ENCODE results near the gene SHISAL2B. TPM values are rescaled to one million over a fixed set of nuclear protein-coding genes. Genes with fewer than 3 reads are reported as not detected.

Gene SHISAL2B
- total RNA-seq, 1 donor from 2014 or later: 0.93 TPM

- DNase-seq (ENCODE audit: low read depth, low spot score): no peak
- Mint-ChIP-seq H3K36me3 (ENCODE audit: low read depth) (peaks cover 23% of the 10 kb centered on the region), H3K4me3 (no peak overlapping the region), H3K27me3 (ENCODE audit: low read depth) (no peaks in the 10 kb centered on the region), H3K4me1 (no peaks in the 10 kb centered on the region), H3K9me3 (peaks cover 5% of the 10 kb centered on the region), H3K27ac (ENCODE audit: unreplicated experiment) (no peak overlapping the region)
- TF ChIP-seq, protein P1, sequence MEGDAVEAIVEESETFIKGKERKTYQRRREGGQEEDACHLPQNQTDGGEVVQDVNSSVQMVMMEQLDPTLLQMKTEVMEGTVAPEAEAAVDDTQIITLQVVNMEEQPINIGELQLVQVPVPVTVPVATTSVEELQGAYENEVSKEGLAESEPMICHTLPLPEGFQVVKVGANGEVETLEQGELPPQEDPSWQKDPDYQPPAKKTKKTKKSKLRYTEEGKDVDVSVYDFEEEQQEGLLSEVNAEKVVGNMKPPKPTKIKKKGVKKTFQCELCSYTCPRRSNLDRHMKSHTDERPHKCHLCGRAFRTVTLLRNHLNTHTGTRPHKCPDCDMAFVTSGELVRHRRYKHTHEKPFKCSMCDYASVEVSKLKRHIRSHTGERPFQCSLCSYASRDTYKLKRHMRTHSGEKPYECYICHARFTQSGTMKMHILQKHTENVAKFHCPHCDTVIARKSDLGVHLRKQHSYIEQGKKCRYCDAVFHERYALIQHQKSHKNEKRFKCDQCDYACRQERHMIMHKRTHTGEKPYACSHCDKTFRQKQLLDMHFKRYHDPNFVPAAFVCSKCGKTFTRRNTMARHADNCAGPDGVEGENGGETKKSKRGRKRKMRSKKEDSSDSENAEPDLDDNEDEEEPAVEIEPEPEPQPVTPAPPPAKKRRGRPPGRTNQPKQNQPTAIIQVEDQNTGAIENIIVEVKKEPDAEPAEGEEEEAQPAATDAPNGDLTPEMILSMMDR (conservative IDR thresholded peaks at IDR 0.05): no peak
Measured at GRCh38 chr5:64727150-64727549, 36.8 kb downstream of the SHISAL2B start.

DNA sequence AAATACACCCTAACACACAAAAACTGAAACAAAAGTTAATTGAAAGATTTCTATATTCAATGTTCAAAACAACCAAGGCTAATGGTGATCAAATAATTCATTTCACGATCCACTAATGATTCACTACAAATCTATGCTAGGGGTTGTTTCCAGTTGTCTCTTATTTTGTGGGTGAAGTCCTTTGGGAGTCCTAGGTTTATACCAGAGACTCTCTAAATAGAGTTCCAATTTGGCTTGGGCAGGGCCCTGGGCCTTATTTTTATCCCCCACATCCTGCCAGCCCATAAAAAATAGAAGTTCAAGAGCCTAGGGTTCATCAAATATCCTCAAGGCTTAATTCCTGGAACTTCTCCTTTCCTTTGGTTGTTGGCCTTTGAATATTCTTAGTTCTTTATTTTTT, 52.1 kb downstream of the SHISAL2B start:
- H3K36me3 Mint-ChIP-seq (ENCODE audit: low read depth): peaks cover 5% of the 10 kb centered on the region
- H3K4me1 Mint-ChIP-seq: no peaks in the 10 kb centered on the region
- H3K27ac Mint-ChIP-seq (ENCODE audit: unreplicated experiment): no peak overlapping the region
- TF ChIP-seq, protein P1 (conservative IDR thresholded peaks at IDR 0.05): no peak
- no peak overlapping the region for H3K4me3 Mint-ChIP-seq
- H3K9me3 Mint-ChIP-seq: no peaks in the 10 kb centered on the region
- H3K27me3 Mint-ChIP-seq (ENCODE audit: low read depth): no peaks in the 10 kb centered on the region
- no peak for DNase-seq (ENCODE audit: low read depth, low spot score)

DNA sequence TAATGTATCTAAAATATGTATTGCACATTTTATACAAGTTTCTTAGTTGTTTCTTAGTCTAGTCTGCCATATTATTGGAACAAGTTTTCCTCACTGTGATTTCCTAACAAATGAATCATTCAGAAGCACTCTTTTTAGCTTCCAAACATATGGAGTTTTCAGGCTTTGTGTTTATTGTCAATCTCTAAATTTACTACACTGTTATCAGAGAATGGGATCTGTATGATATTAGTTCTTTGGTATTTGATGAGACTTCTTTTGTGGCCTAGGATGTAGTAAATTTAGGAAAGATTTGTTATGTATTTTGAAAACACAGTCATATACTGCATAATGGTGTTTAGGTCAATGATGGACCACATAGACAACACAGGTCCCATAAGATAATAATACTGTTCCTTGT, 52.5 kb downstream of the SHISAL2B start:
- Mint-ChIP-seq H3K4me1 (no peaks in the 10 kb centered on the region), H3K4me3 (no peak overlapping the region), H3K36me3 (ENCODE audit: low read depth) (peaks cover 5% of the 10 kb centered on the region), H3K27ac (ENCODE audit: unreplicated experiment) (no peak overlapping the region), H3K9me3 (no peaks in the 10 kb centered on the region), H3K27me3 (ENCODE audit: low read depth) (no peaks in the 10 kb centered on the region)
- no peak for DNase-seq (ENCODE audit: low read depth, low spot score)
- TF ChIP-seq, protein P1 (conservative IDR thresholded peaks at IDR 0.05): no peak

DNA sequence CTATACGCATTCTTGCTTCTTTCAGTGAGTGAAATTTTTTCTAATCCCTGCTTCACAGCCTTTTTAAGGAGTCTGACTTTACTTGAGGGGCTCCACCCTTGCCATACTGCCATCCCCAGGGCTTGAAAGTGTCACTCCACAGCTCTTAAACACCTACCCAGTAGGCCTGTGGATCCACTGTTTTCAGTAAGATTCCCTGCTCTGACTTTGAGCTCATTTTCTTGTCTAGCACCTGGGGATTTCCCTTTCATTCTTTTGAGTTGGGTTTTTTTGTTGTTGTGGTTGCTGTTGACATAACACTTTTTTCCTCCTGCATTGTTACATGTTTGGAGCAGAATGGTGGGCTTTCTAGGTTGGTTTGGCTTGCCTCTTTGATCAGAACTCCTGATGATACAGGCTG, 54.6 kb downstream of the SHISAL2B start:
- peak overlapping the region; percentile 75 for H3K27ac Mint-ChIP-seq (ENCODE audit: unreplicated experiment)
- no peak overlapping the region for H3K4me3 Mint-ChIP-seq
- TF ChIP-seq, protein P1 (conservative IDR thresholded peaks at IDR 0.05): no peak
- no peak for DNase-seq (ENCODE audit: low read depth, low spot score)
- H3K27me3 Mint-ChIP-seq (ENCODE audit: low read depth): no peaks in the 10 kb centered on the region
- H3K36me3 Mint-ChIP-seq (ENCODE audit: low read depth): peaks cover 5% of the 10 kb centered on the region
- H3K4me1 Mint-ChIP-seq: no peaks in the 10 kb centered on the region
- no peaks in the 10 kb centered on the region for H3K9me3 Mint-ChIP-seq

DNA sequence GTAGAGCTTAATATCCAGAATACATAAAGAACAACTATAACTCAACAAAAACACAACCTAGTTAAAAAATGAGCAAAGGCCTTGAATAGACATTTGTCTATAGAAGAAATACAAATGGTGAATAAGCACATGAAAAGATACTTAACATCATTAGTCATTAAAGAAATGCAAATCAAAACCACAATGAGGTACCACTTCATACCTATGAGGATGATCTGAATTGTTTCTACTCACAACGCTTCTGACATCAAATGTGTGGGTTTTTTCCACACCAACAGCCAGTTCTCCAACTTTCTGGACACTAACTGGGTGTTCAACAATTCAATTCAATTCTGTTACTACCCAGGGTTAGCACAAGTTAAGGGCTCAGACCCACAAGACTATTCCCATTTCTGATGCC, 56.1 kb downstream of the SHISAL2B start:
- Mint-ChIP-seq H3K27me3 (ENCODE audit: low read depth) (no peaks in the 10 kb centered on the region), H3K4me1 (no peaks in the 10 kb centered on the region), H3K9me3 (no peaks in the 10 kb centered on the region), H3K27ac (ENCODE audit: unreplicated experiment) (no peak overlapping the region), H3K36me3 (ENCODE audit: low read depth) (peaks cover 5% of the 10 kb centered on the region), H3K4me3 (no peak overlapping the region)
- no peak for DNase-seq (ENCODE audit: low read depth, low spot score)
- TF ChIP-seq, protein P1 (conservative IDR thresholded peaks at IDR 0.05): no peak

DNA sequence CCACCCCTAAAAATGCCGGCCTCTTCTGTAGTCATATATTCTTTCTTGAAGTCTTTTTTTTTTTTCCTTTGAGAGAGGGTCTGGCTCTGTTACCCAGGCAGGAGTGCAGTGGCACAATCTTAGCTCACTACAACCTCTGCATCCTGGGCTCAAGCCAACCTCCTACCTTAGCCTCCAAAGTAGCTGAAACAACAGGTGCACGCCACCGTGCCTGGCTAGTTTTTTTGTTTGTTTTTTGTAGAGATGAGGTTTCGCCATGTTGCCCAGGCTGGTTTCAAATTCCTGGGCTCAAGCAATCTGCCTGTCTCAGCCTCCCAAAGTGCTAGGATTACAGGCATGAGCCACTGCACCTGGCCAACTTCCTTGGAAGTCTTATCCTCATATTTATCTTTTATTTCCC, 59.1 kb downstream of the SHISAL2B start:
- DNase-seq (ENCODE audit: low read depth, low spot score): no peak
- no peaks in the 10 kb centered on the region for H3K4me1 Mint-ChIP-seq
- no peaks in the 10 kb centered on the region for H3K9me3 Mint-ChIP-seq
- H3K4me3 Mint-ChIP-seq: no peak overlapping the region
- no peak overlapping the region for H3K27ac Mint-ChIP-seq (ENCODE audit: unreplicated experiment)
- peaks cover 2% of the 10 kb centered on the region for H3K36me3 Mint-ChIP-seq (ENCODE audit: low read depth)
- TF ChIP-seq, protein P1 (conservative IDR thresholded peaks at IDR 0.05): no peak
- H3K27me3 Mint-ChIP-seq (ENCODE audit: low read depth): no peaks in the 10 kb centered on the region
